Heart left ventricle (tissue), 16 donors: Measurements from ENCODE around the gene NLRC3. TPM values are rescaled to one million over a fixed set of nuclear protein-coding genes. Genes with fewer than 3 reads are reported as not detected.

Experiments
- ATAC-seq, 4 donors: fragments of 200-7000 bp; cut with Tn5 transposase; one replicate each; pipeline ENCODE4 v1.9.1; 2020 to 2022; ENCODE audit warnings: moderate library complexity in 4 of 4, mild to moderate bottlenecking in 3 of 4, moderate number of reproducible peaks in 1 of 4
- DNase-seq, 5 donors: peaks; one replicate each; pipeline ENCODE4 v3.0.0-alpha.2; 2020
- H3K27ac ChIP-seq, 12 donors: fragments of 200-600 bp; sonication (generic) in 4 of 12; one replicate each; pipeline versions ENCODE4 v1.5.0 to v1.8.0; 2016 to 2022; ENCODE audit warnings: mild to moderate bottlenecking in 2 of 12
- H3K27me3 ChIP-seq, 9 donors: fragments of 200-600 bp; sonication (generic) in 2 of 9; one replicate each; pipeline versions ENCODE4 v1.5.1 to v1.8.0; 2016 to 2022; ENCODE audit warnings: mild to moderate bottlenecking in 3 of 9
- H3K36me3 ChIP-seq, 9 donors: fragments of 200-600 bp; sonication (generic) in 2 of 9; one replicate each; pipeline versions ENCODE4 v1.5.0 to v1.8.0; 2018 to 2022; ENCODE audit warnings: mild to moderate bottlenecking in 2 of 9
- H3K4me1 ChIP-seq, 12 donors: fragments of 200-600 bp; sonication (generic) in 4 of 12; one replicate each; pipeline versions ENCODE4 v1.5.0 to v1.8.0; 2016 to 2022; ENCODE audit warnings: mild to moderate bottlenecking in 3 of 12
- H3K4me3 ChIP-seq, 12 donors: fragments of 200-600 bp; sonication (generic) in 4 of 12; one replicate each; pipeline versions ENCODE4 v1.5.0 to v1.8.0; 2017 to 2022; ENCODE audit warnings: mild to moderate bottlenecking in 9 of 12, moderate library complexity in 4 of 12
- H3K9me3 ChIP-seq, 12 donors: fragments of 200-600 bp; sonication (generic) in 4 of 12; one replicate each; pipeline versions ENCODE4 v1.5.0 to v1.8.0; 2016 to 2022; ENCODE audit warnings: mild to moderate bottlenecking in 1 of 12
- CTCF ChIP-seq, 12 donors: fragments of 200-600 bp; sonication (generic) in 4 of 12; IDR thresholded peaks; one replicate each; pipeline versions ENCODE4 v1.5.0 to v1.8.0; 2018 to 2022; ENCODE audit warnings: antibody characterized with exemption in 12 of 12, mild to moderate bottlenecking in 5 of 12
- POLR2A ChIP-seq, 2 donors: fragments of 450-650 bp; IDR thresholded peaks; one replicate each; pipeline ENCODE4 v1.6.1; 2017; ENCODE audit warnings: antibody characterized with exemption in 2 of 2, mild to moderate bottlenecking in 2 of 2, moderate library complexity in 2 of 2
- WGBS, 4 donors: extraction: QIAGEN DNeasy Blood & Tissue Kit in 2 of 4; methylation state at CpG; one replicate each; pipeline versions ENCODE4 v1.1.5 to v1.1.7; 2013 to 2018; 5-methylcytosine and 5-hydroxymethylcytosine counted together
- intact Hi-C, 10 donors: fragments of 100-400 bp; cut with DNase I; formaldehyde crosslinking; loops; one replicate each; pipeline versions ENCODE4 v1.11.1 to v1.14.2; 2022
- polyA plus RNA-seq, 2 donors: library from polyadenylated mRNA; stranded (reverse); fragments of 200-250 nt; gene quantifications; one replicate each; pipeline ENCODE4 v1.2.3, GENCODE V29; 2013
- total RNA-seq, 9 donors: library from RNA; depleted of rRNA in 2 of 9; stranded (reverse); fragments of >200 nt in 2 of 9; fragmentation: NEBNext Ultra II Directional in 3 of 9; extraction: Animal tissue kit (Norgen Biotek cat#: 25700) in 3 of 9; gene quantifications; one replicate each; pipeline versions ENCODE4 v1.1.0 to v1.2.4, GENCODE V29; 2016 to 2023
- donor health status: ischemic (EF 13 %, LVEDD 7.1; RV severe dilation, severe dysfunction).
- donor health status: healthy with polysubstance abuse.
- donor health status: DM: no; HTN: yes; CAD: no.
- donor health status: DM: no; HTN: no; CAD: no.
- donor health status: ischemic (EF 25% LVEDD 6.9; RV normal size, moderate dysfunction).
- donor health status: ischemic (EF 25% LVEDD 5.7; RV mildly dilated, moderate dysfunction).
- donor health status: healthy.
- donor health status: DM: yes; HTN: yes; CAD: no.
- donor health status: ischemic (EF 35%, LVEDD 5.7; RV mildly dilated, moderate dysfunction).
- donor health status: nonischemic (EF 11% LVEDD 7.7; RV severe dilation, severe dysfunction).
- donor health status: DM: yes; HTN: yes; CAD: no.
- donor health status: PGD.
- donor health status: ischemic (EF 29% LVEDD 5.4; RV normal size, mild dysfunction).
- donor health status: nonischemic (EF 23%, LVEDD 6.1; RV moderate dilation, normal function).

Gene NLRC3
- total and polyA plus RNA-seq, 11 donors = 0.44 to 2.9 (median 0.95) TPM

- intact Hi-C loops = no loop called here
- H3K36me3 ChIP-seq = peaks cover 0 to 26% (median 0%) of the 10 kb centered on the region in 9 donors
- no peaks in the 10 kb centered on the region for H3K9me3 ChIP-seq
- 93 to 96% (median 94%) methylated on average over 13 to 29 of the region's 29 CpGs for WGBS, 4 donors
- H3K27ac ChIP-seq = no peak overlapping the region
- peak in 1 of 4 donors; percentile 14 for ATAC-seq
- no peak overlapping the region for H3K4me3 ChIP-seq
- H3K27me3 ChIP-seq = no peaks in the 10 kb centered on the region
- no peak for TF ChIP-seq POLR2A (IDR thresholded peaks at IDR 0.05)
- TF ChIP-seq CTCF (IDR thresholded peaks at IDR 0.05) = no peak
- H3K4me1 ChIP-seq = no peaks in the 10 kb centered on the region
- DNase-seq = peak in 1 of 5 donors; percentile 44
Measured at GRCh38 chr16:3562914-3563480, 14.2 kb downstream of the NLRC3 start.

GRCh38 chr16:3561626-3562025 lies 15.6 kb downstream of the NLRC3 start:
- peak in 1 of 5 donors; percentile 37 for DNase-seq
- Histone ChIP-seq H3K4me1 (no peaks in the 10 kb centered on the region), H3K9me3 (no peaks in the 10 kb centered on the region), H3K4me3 (no peak overlapping the region), H3K27me3 (no peaks in the 10 kb centered on the region), H3K36me3 (peaks cover 0 to 38% (median 0%) of the 10 kb centered on the region in 9 donors), H3K27ac (no peak overlapping the region)
- WGBS, 4 donors = 88 to 96% (median 90%) methylated on average over 8 to 15 of the region's 15 CpGs
- TF ChIP-seq POLR2A (IDR thresholded peaks at IDR 0.05) (no peak), CTCF (IDR thresholded peaks at IDR 0.05) (no peak)
- intact Hi-C loops = no loop called here
- no peak for ATAC-seq

GRCh38 chr16:3554351-3554928 lies 22.8 kb downstream of the NLRC3 start:
- Histone ChIP-seq H3K9me3 (no peaks in the 10 kb centered on the region), H3K4me1 (no peaks in the 10 kb centered on the region), H3K4me3 (no peak overlapping the region), H3K36me3 (peaks cover 0 to 36% (median 0%) of the 10 kb centered on the region in 9 donors), H3K27me3 (no peaks in the 10 kb centered on the region), H3K27ac (no peak overlapping the region)
- no peak for TF ChIP-seq CTCF (IDR thresholded peaks at IDR 0.05)
- intact Hi-C loops = loop anchor here in 1 of 10 donors (10.0 kb wide), 1 partner anchor 60 kb away; the partner anchor contains the start of gene SLX4
- WGBS, 4 donors = 87 to 93% (median 93%) methylated on average over 7 of the region's 7 CpGs
- DNase-seq (no peak), ATAC-seq (no peak)

- TF ChIP-seq POLR2A (IDR thresholded peaks at IDR 0.05) = no peak
- no peak for TF ChIP-seq CTCF (IDR thresholded peaks at IDR 0.05)
- no peaks in the 10 kb centered on the region for H3K27me3 ChIP-seq
- H3K4me1 ChIP-seq = peaks cover 0 to 6% (median 0%) of the 10 kb centered on the region in 12 donors
- 82 to 86% (median 82%) methylated on average over 11 of the region's 11 CpGs for WGBS, 4 donors
- no peak overlapping the region for H3K27ac ChIP-seq
- H3K4me3 ChIP-seq = no peak overlapping the region
- no peaks in the 10 kb centered on the region for H3K9me3 ChIP-seq
- DNase-seq (no peak), ATAC-seq (no peak)
- peaks cover 0 to 36% (median 0%) of the 10 kb centered on the region in 9 donors for H3K36me3 ChIP-seq
- intact Hi-C loops = loop anchor here in 1 of 10 donors (10.0 kb wide), 1 partner anchor 61 kb away; the partner anchor contains the start of gene SLX4
Measured at GRCh38 chr16:3553138-3553923, 23.9 kb downstream of the NLRC3 start.
